Measurements from ENCODE around the gene POLR2H.

The POLR2H gene

GRCh38 chr3:184371570-184372018 lies 10.1 kb downstream of the POLR2H start:
- Histone ChIP-seq H3K27ac (ENCODE audit: insufficient read depth, low read depth, low read length, poor library complexity, severe bottlenecking) (no peak overlapping the region), H3K27me3 (ENCODE audit: control insufficient read depth, insufficient read depth, low read length, poor library complexity, severe bottlenecking) (no peaks in the 10 kb centered on the region), H3K9me3 (ENCODE audit: control insufficient read depth, low read length) (no peaks in the 10 kb centered on the region), H3K4me1 (ENCODE audit: control insufficient read depth, insufficient read depth, low read length) (peaks cover 3% of the 10 kb centered on the region), H3K4me3 (ENCODE audit: insufficient read depth, low read depth, low read length) (no peak overlapping the region), H3K36me3 (ENCODE audit: control insufficient read depth, insufficient read depth, low read length) (peaks cover 29% of the 10 kb centered on the region)
- 50 to 58% methylated on average over 5 of the region's 5 CpGs for WGBS, 2 experiments

DNA sequence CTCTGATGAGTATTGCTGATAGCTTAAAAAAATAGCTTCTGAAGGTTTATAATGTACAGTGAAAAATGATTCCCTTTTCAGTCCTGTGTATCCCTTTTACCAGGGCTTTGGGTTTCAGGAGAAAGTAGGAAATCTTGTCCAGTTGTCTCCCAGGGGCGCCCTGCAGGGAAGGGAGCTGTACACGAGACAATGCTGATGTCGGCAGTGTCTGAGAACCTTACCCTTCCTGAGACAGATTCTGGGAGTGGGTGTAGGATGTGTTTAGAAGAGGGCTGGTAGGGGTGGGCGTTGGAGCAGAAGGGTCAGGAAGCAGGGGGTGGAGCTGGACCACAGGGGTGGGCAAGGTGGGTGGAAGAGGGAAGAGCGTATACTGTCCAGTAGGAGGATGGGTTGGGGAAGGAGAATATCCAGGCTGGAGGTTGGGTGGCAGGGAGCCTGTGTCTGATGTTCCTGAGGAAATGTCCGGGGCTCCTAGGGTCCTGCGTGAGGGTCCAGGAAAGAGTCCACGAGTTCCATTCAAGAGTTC lies 10.8 kb downstream of the POLR2H start:
- Histone ChIP-seq H3K4me3 (ENCODE audit: insufficient read depth, low read depth, low read length) (no peak overlapping the region), H3K9me3 (ENCODE audit: control insufficient read depth, low read length) (no peaks in the 10 kb centered on the region), H3K27ac (ENCODE audit: insufficient read depth, low read depth, low read length, poor library complexity, severe bottlenecking) (no peak overlapping the region), H3K27me3 (ENCODE audit: control insufficient read depth, insufficient read depth, low read length, poor library complexity, severe bottlenecking) (no peaks in the 10 kb centered on the region), H3K36me3 (ENCODE audit: control insufficient read depth, insufficient read depth, low read length) (peaks cover 21% of the 10 kb centered on the region), H3K4me1 (ENCODE audit: control insufficient read depth, insufficient read depth, low read length) (peaks cover 6% of the 10 kb centered on the region)
- WGBS, 2 experiments, result 86 to 91% methylated on average over 8 of the region's 8 CpGs

DNA sequence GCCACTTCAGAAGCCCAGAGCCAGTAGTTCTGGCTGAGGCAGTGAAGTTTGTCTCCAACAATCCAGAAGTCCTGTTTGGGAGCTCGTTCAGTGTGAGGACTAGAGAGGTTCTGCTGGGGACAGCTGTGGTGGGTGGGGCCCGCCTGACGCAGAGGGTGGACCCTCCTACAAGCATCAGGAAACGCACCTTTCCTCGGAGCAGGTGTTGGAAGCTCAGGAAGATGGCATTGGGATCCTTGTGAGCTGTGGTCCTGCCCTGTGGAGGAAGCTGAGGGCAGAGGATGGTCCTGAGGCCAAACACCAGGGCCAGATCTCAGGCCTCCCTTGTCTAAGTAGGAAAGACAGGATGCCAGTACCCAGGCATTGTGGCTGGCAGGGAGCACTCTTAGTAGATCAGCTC lies 11.4 kb downstream of the POLR2H start:
- peaks cover 11% of the 10 kb centered on the region for H3K4me1 ChIP-seq (ENCODE audit: control insufficient read depth, insufficient read depth, low read length)
- H3K4me3 ChIP-seq (ENCODE audit: insufficient read depth, low read depth, low read length), result no peak overlapping the region
- H3K9me3 ChIP-seq (ENCODE audit: control insufficient read depth, low read length), result no peaks in the 10 kb centered on the region
- no peak overlapping the region for H3K27ac ChIP-seq (ENCODE audit: insufficient read depth, low read depth, low read length, poor library complexity, severe bottlenecking)
- no peaks in the 10 kb centered on the region for H3K27me3 ChIP-seq (ENCODE audit: control insufficient read depth, insufficient read depth, low read length, poor library complexity, severe bottlenecking)
- 87 to 91% methylated on average over 5 of the region's 5 CpGs for WGBS, 2 experiments
- H3K36me3 ChIP-seq (ENCODE audit: control insufficient read depth, insufficient read depth, low read length), result peaks cover 17% of the 10 kb centered on the region

- Histone ChIP-seq H3K9me3 (ENCODE audit: control insufficient read depth, low read length) (no peaks in the 10 kb centered on the region), H3K4me1 (ENCODE audit: control insufficient read depth, insufficient read depth, low read length) (peaks cover 17% of the 10 kb centered on the region), H3K27me3 (ENCODE audit: control insufficient read depth, insufficient read depth, low read length, poor library complexity, severe bottlenecking) (no peaks in the 10 kb centered on the region), H3K4me3 (ENCODE audit: insufficient read depth, low read depth, low read length) (no peak overlapping the region), H3K36me3 (ENCODE audit: control insufficient read depth, insufficient read depth, low read length) (peaks cover 12% of the 10 kb centered on the region), H3K27ac (ENCODE audit: insufficient read depth, low read depth, low read length, poor library complexity, severe bottlenecking) (no peak overlapping the region)
- WGBS, 2 experiments, result 93 to 94% methylated on average over 6 of the region's 6 CpGs
Measured at GRCh38 chr3:184373422-184373821, 11.9 kb downstream of the POLR2H start.

GRCh38 chr3:184375747-184376461 lies 14.4 kb downstream of the POLR2H start:
- Histone ChIP-seq H3K4me3 (ENCODE audit: insufficient read depth, low read depth, low read length) (no peak overlapping the region), H3K27me3 (ENCODE audit: control insufficient read depth, insufficient read depth, low read length, poor library complexity, severe bottlenecking) (peaks cover 13% of the 10 kb centered on the region), H3K9me3 (ENCODE audit: control insufficient read depth, low read length) (no peaks in the 10 kb centered on the region), H3K27ac (ENCODE audit: insufficient read depth, low read depth, low read length, poor library complexity, severe bottlenecking) (no peak overlapping the region), H3K4me1 (ENCODE audit: control insufficient read depth, insufficient read depth, low read length) (peaks cover 31% of the 10 kb centered on the region), H3K36me3 (ENCODE audit: control insufficient read depth, insufficient read depth, low read length) (no peaks in the 10 kb centered on the region)
- WGBS, 2 experiments, result 88% methylated on average over 12 of the region's 12 CpGs

DNA sequence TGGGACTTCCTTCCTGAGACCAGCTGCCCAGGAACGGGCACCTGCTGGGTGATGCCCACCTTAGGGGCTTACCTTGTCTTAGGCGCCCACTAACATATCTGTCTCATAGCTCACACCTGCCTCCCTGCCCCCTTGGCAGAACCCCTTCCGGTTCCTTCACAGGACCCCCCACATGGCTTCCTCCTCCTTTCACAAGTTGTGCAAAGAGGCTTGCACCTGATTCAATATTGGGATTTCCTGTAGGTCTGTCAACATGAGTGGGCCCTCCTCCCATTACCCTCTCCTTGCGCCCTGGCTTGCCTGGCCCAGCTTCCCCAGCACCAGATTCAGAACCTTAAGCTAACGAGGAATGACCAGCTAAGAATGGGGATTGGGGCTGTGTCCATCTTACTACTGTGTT lies 15.9 kb downstream of the POLR2H start:
- Histone ChIP-seq H3K9me3 (ENCODE audit: control insufficient read depth, low read length) (no peaks in the 10 kb centered on the region), H3K36me3 (ENCODE audit: control insufficient read depth, insufficient read depth, low read length) (no peaks in the 10 kb centered on the region), H3K4me3 (ENCODE audit: insufficient read depth, low read depth, low read length) (no peak overlapping the region), H3K27ac (ENCODE audit: insufficient read depth, low read depth, low read length, poor library complexity, severe bottlenecking) (no peak overlapping the region), H3K27me3 (ENCODE audit: control insufficient read depth, insufficient read depth, low read length, poor library complexity, severe bottlenecking) (peaks cover 28% of the 10 kb centered on the region), H3K4me1 (ENCODE audit: control insufficient read depth, insufficient read depth, low read length) (peaks cover 29% of the 10 kb centered on the region)
- WGBS, 2 experiments, result 76 to 81% methylated on average over 5 of the region's 5 CpGs

GRCh38 chr3:184377882-184378445 lies 16.5 kb downstream of the POLR2H start, which contains the start of gene THPO:
Gene THPO (minus strand): TSS chr3:184378207. CDS start chr3:184376259, 1,948 bp downstream.
- Histone ChIP-seq H3K4me3 (ENCODE audit: insufficient read depth, low read depth, low read length) (no peak within 1 kb of the TSS), H3K27ac (ENCODE audit: insufficient read depth, low read depth, low read length, poor library complexity, severe bottlenecking) (no peak within 1 kb of the TSS)
- WGBS, 2 experiments, result 33 to 34% methylated on average over 7 of the region's 7 CpGs

GRCh38 chr3:184378651-184379357 lies 17.3 kb downstream of the POLR2H start:
- Histone ChIP-seq H3K36me3 (ENCODE audit: control insufficient read depth, insufficient read depth, low read length) (no peaks in the 10 kb centered on the region), H3K4me1 (ENCODE audit: control insufficient read depth, insufficient read depth, low read length) (peaks cover 29% of the 10 kb centered on the region), H3K27ac (ENCODE audit: insufficient read depth, low read depth, low read length, poor library complexity, severe bottlenecking) (no peak overlapping the region), H3K27me3 (ENCODE audit: control insufficient read depth, insufficient read depth, low read length, poor library complexity, severe bottlenecking) (peaks cover 35% of the 10 kb centered on the region), H3K9me3 (ENCODE audit: control insufficient read depth, low read length) (no peaks in the 10 kb centered on the region), H3K4me3 (ENCODE audit: insufficient read depth, low read depth, low read length) (no peak overlapping the region)
- WGBS, 2 experiments, result 80 to 83% methylated on average over 10 of the region's 10 CpGs

More at GRCh38 chr3:184377882-184378445, 16.5 kb downstream of the POLR2H start, which contains the start of gene THPO:
- no peaks in the 10 kb centered on the region for H3K36me3 ChIP-seq (ENCODE audit: control insufficient read depth, insufficient read depth, low read length)
- H3K9me3 ChIP-seq (ENCODE audit: control insufficient read depth, low read length), result no peaks in the 10 kb centered on the region
- peaks cover 29% of the 10 kb centered on the region for H3K4me1 ChIP-seq (ENCODE audit: control insufficient read depth, insufficient read depth, low read length)
- peaks cover 34% of the 10 kb centered on the region for H3K27me3 ChIP-seq (ENCODE audit: control insufficient read depth, insufficient read depth, low read length, poor library complexity, severe bottlenecking)

DNA sequence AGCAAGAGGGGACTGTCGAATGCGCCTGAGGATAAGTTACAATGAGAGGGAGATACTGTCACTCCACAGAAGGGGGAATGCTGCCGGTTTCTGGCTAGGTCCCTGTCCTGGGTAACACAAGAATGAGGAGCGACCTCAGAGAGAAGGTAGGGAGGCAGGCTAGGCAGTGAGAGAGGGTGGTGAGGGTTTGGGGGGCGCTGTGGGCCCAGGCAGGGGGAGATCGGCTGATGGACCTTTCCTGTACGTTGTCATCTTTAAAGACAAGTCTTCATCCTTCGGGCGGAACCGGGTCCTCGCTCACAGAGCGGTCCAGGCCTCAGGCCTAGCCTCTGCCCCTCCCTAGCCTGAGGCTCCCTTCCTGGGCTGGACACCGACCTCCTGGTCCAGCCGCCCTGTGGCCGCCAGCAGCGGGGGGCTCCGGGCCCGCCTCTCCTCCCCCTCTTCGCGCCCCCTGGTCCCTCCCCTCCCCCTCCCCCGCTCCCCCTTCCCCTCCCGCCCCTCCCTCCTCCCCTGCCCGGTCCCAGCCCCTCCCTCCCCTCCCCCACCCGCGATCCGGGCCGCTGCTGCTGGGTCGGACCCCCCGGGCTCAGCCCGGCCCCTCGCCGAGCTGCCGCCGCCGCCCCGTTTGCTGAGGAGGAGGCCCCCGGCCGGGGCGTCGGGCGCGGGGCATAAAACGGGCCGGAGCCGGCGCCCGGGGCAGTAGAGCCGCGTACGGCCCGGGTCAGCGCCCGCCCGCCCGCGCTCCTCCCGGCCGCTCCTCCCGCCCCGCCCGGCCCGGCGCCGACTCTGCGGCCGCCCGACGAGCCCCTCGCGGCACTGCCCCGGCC lies 18.1 kb downstream of the POLR2H start, which contains the start of gene CHRD:
Gene CHRD, plus strand, starts transcription at position 697 of the 827 bp plus-strand sequence. CDS start 265 bp downstream, outside the sequence.
- Histone ChIP-seq H3K4me1 (ENCODE audit: control insufficient read depth, insufficient read depth, low read length) (peaks cover 29% of the 10 kb centered on the region), H3K27ac (ENCODE audit: insufficient read depth, low read depth, low read length, poor library complexity, severe bottlenecking) (no peak within 1 kb of the TSS), H3K4me3 (ENCODE audit: insufficient read depth, low read depth, low read length) (peak within 1 kb of the TSS; percentile 40), H3K36me3 (ENCODE audit: control insufficient read depth, insufficient read depth, low read length) (no peaks in the 10 kb centered on the region), H3K27me3 (ENCODE audit: control insufficient read depth, insufficient read depth, low read length, poor library complexity, severe bottlenecking) (peaks cover 35% of the 10 kb centered on the region), H3K9me3 (ENCODE audit: control insufficient read depth, low read length) (no peaks in the 10 kb centered on the region)
- WGBS, 2 experiments, result 4% methylated on average over 58 to 62 of the region's 71 CpGs

Measured in ectodermal cell (in vitro differentiated cells).